ENCODE data around the gene TMED6.

The TMED6 gene

GRCh38 chr16:69321080-69321479 lies 30.5 kb downstream of the TMED6 start:
- peak overlapping the region; percentile 43; the same call in 1 of the 2 replicates for H3K27ac ChIP-seq
- ChIA-PET CTCF (interaction anchor here (0.6 to 0.7 kb wide), 3 partner anchors 9 to 1996 kb away, joined by 3 to 6 read pairs (median 3); no protein-coding TSS in a partner anchor), POLR2A (ENCODE audit: low non-redundant PET) (no interaction called here)
- DNase-seq (ENCODE audit: low spot score) = no peak
- TF ChIP-seq CTCF (conservative IDR thresholded peaks at IDR 0.05; ENCODE audit: low read depth) = no peak

- DNase-seq (ENCODE audit: low spot score) = no peak
- CTCF ChIA-PET = interaction anchor here (0.6 to 0.7 kb wide), 3 partner anchors 9 to 1995 kb away, joined by 3 to 6 read pairs (median 3); no protein-coding TSS in a partner anchor
These were observed 30.9 kb downstream of the TMED6 start for GRCh38 chr16:69320740-69321073.

GRCh38 chr16:69319826-69320739 lies 31.5 kb downstream of the TMED6 start:
- no peak for TF ChIP-seq CTCF (conservative IDR thresholded peaks at IDR 0.05; ENCODE audit: low read depth)
- DNase-seq (ENCODE audit: low spot score) = no peak
- POLR2A ChIA-PET (ENCODE audit: low non-redundant PET) = no interaction called here
- H3K27ac ChIP-seq = peak overlapping the region; percentile 43; the same call in 1 of the 2 replicates
- CTCF ChIA-PET = no interaction called here

More at GRCh38 chr16:69320740-69321073, 30.9 kb downstream of the TMED6 start:
- TF ChIP-seq CTCF (conservative IDR thresholded peaks at IDR 0.05; ENCODE audit: low read depth) = no peak
- H3K27ac ChIP-seq = peak overlapping the region; percentile 43; the same call in 1 of the 2 replicates
- POLR2A ChIA-PET (ENCODE audit: low non-redundant PET) = no interaction called here

DNA sequence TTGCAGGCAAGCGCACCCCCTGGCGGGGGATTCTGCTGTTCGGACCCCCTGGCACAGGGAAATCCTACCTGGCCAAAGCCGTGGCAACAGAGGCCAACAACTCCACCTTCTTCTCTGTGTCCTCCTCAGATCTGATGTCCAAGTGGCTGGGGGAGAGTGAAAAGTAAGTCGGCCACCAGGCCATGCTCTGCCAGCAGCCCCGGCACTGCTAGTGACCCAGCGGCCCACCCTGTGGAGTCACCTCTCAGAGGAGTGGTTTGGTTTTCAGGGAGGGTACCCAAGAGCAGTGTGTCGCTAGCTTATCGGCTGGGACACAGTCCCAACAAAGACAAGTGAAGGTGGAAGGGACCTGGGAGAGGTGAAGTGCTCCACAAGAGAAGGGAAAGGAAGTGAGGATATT lies 32.2 kb downstream of the TMED6 start:
- CTCF ChIA-PET = no interaction called here
- H3K27ac ChIP-seq = peak overlapping the region; percentile 20; the same call in 1 of the 2 replicates

DNA sequence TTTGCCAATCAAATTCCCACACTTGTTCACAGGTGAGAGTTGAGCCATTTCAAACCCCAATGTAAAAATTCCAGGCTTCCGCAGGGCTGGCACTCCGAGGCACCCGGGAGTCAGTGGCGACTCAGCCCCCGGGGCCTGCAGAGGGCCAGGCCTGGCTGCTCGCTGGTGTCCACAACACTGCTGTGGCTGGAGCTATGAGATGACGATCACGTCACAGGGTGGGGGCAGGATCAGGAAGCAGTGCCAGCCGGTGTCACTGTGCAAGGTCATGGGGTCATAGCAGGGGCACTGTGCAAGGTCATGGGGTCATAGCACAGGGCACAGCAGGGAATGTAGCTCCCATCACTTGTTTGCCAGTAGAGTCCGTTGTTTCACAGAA lies 32.7 kb downstream of the TMED6 start:
- TF ChIP-seq CTCF (conservative IDR thresholded peaks at IDR 0.05; ENCODE audit: low read depth) = no peak
- ChIA-PET CTCF (no interaction called here), POLR2A (ENCODE audit: low non-redundant PET) (interaction anchor here (0.6 kb wide), 1 partner anchor 488 kb away, joined by 7 read pairs; no protein-coding TSS in a partner anchor)

More for the DNA sequence above, 32.2 kb downstream of the TMED6 start:
- no peak for DNase-seq (ENCODE audit: low spot score)
- TF ChIP-seq CTCF (conservative IDR thresholded peaks at IDR 0.05; ENCODE audit: low read depth) = no peak
- POLR2A ChIA-PET (ENCODE audit: low non-redundant PET) = interaction anchor here (0.6 kb wide), 1 partner anchor 489 kb away, joined by 7 read pairs; no protein-coding TSS in a partner anchor

DNA sequence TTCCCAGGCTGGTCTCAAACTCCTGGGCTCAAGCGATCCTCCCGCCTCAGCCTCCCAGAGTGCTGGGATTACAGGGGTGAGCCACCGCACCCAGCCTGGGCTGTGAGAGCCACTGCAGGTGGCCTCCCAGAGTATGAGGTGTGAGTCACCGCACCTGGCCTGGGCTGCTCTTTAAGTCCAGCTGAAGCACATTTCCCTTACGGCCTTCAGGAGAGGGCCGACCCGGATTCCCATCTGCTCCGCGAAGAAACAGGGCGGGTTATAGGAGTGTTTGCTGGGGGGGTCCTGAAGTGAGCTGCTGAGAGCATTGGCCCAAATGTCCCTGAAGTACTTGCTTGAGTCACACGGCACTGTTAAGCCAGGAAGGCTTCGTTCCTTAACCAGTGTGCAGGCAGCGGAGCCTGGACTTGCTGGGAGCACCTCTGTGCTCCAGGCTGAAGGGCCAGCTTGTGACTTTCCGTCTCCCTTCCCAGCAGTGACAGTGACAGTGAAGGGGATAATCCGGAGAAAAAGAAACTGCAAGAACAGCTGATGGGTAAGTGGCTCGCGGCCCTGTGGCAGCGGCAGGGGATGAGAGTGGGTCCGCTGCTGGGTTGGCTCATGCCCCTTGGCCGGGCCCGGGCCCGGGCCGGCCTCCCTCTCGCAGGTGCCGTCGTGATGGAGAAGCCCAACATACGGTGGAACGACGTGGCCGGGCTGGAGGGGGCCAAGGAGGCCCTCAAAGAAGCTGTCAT lies 33.2 kb downstream of the TMED6 start:
- TF ChIP-seq CTCF (conservative IDR thresholded peaks at IDR 0.05; ENCODE audit: low read depth) = no peak
- H3K27ac ChIP-seq = peak overlapping the region; percentile 27
- ChIA-PET CTCF (no interaction called here), POLR2A (ENCODE audit: low non-redundant PET) (no interaction called here)
- DNase-seq (ENCODE audit: low spot score) = no peak

More for the DNA sequence above, 32.7 kb downstream of the TMED6 start:
- H3K27ac ChIP-seq = peak overlapping the region; percentile 20; the same call in 1 of the 2 replicates
- no peak for DNase-seq (ENCODE audit: low spot score)

Measured in RWPE1 (cell line).